IMR-90 (cell line): ENCODE measurements around the gene LYPD6B. TPM values are rescaled to one million over a fixed set of nuclear protein-coding genes. Genes with fewer than 3 reads are reported as not detected.

Experiments
- ATAC-seq: fragments of 200-7000 bp; cut with Tn5 transposase; 2 replicates; pipeline ENCODE4 v1.9.1; 2020; ENCODE audit warnings: low read depth, mild to moderate bottlenecking, moderate library complexity
- BruUV-seq: library from RNA; stranded (reverse); fragments of 400-500 nt; replicated peaks from 2 replicates; lab custom pipeline; 2021; lab: Mats Ljungman, UMichigan
- CTCF ChIA-PET: fragments of 300-600 bp; formaldehyde crosslinking; extraction: SDS; loops from one replicate; lab custom pipeline; 2021; ENCODE audit warnings: antibody characterized with exemption; lab: Yijun Ruan, JAX
- POLR2A ChIA-PET: fragments of 300-600 bp; sonication (Branson Sonifier 250); formaldehyde crosslinking; loops from one replicate; lab custom pipeline; 2022; ENCODE audit warnings: antibody characterized with exemption; ENCODE audit not compliant: unreplicated experiment; lab: Charles Lee
- DNase-seq: peaks from one replicate; pipeline ENCODE4 v3.0.0; 2013
- H2AFZ ChIP-seq: replicated peaks from 2 replicates; pipeline ENCODE3; 2013; ENCODE audit warnings: low read length, mild to moderate bottlenecking; ENCODE audit not compliant: poor library complexity
- H2AK5ac ChIP-seq: 2 replicates; pipeline ENCODE4 v1.6.1; 2013; ENCODE audit warnings: low read depth, low read length, inconsistent platforms
- H2AK9ac ChIP-seq: replicated peaks from 2 replicates; pipeline ENCODE3; 2013; ENCODE audit warnings: mild to moderate bottlenecking, low read depth, low read length, moderate library complexity; ENCODE audit not compliant: poor library complexity
- H2BK120ac ChIP-seq: 2 replicates; pipeline ENCODE4 v1.6.1; 2013; ENCODE audit warnings: low read depth, low read length, inconsistent platforms
- H2BK15ac ChIP-seq: 3 replicates; pipeline ENCODE4 v1.6.1; 2013; ENCODE audit warnings: low read depth, low read length, inconsistent platforms
- H2BK20ac ChIP-seq: 2 replicates; pipeline ENCODE4 v1.6.1; 2013; ENCODE audit warnings: low read depth, mild to moderate bottlenecking, inconsistent platforms, low read length, moderate library complexity
- H2BK5ac ChIP-seq: 2 replicates; pipeline ENCODE4 v1.6.1; 2013; ENCODE audit warnings: mild to moderate bottlenecking, low read depth, low read length, inconsistent platforms; ENCODE audit not compliant: poor library complexity, severe bottlenecking
- H3K14ac ChIP-seq: replicated peaks from 2 replicates; pipeline ENCODE4 v1.6.1; 2013; ENCODE audit warnings: low read depth, low read length, inconsistent platforms
- H3K18ac ChIP-seq: 2 replicates; pipeline ENCODE4 v1.6.1; 2013; ENCODE audit warnings: low read depth, low read length, control low read depth
- H3K23ac ChIP-seq: 2 replicates; pipeline ENCODE4 v1.6.1; 2013; ENCODE audit warnings: low read depth, low read length, inconsistent platforms
- H3K27ac ChIP-seq: 2 replicates; pipeline ENCODE4 v1.5.1; 2013; ENCODE audit warnings: mild to moderate bottlenecking, control low read depth, low read length; ENCODE audit not compliant: insufficient read depth
- H3K27me3 ChIP-seq: 2 replicates; pipeline ENCODE4 v1.6.1; 2013; ENCODE audit warnings: low read length; ENCODE audit not compliant: control insufficient read depth, insufficient read depth
- H3K36me3 ChIP-seq: 2 replicates; pipeline ENCODE4 v1.6.1; 2013; ENCODE audit warnings: low read length, mixed read lengths; ENCODE audit not compliant: control insufficient read depth, insufficient read depth
- H3K4ac ChIP-seq: 2 replicates; pipeline ENCODE4 v1.6.1; 2013; ENCODE audit warnings: low read depth, low read length, inconsistent platforms
- H3K4me1 ChIP-seq: 2 replicates; pipeline ENCODE4 v1.6.1; 2013; ENCODE audit warnings: low read length, mixed read lengths; ENCODE audit not compliant: control insufficient read depth, insufficient read depth
- H3K4me2 ChIP-seq: 2 replicates; pipeline ENCODE4 v1.6.1; 2013; ENCODE audit warnings: low read depth, mild to moderate bottlenecking, control low read depth, low read length, moderate library complexity
- H3K4me3 ChIP-seq: 2 replicates; pipeline ENCODE4 v1.5.1; 2013; ENCODE audit warnings: low read depth, mild to moderate bottlenecking, control low read depth, low read length, moderate library complexity; ENCODE audit not compliant: insufficient read depth
- H3K56ac ChIP-seq: 2 replicates; pipeline ENCODE4 v1.6.1; 2013; ENCODE audit warnings: low read length, inconsistent platforms; ENCODE audit not compliant: insufficient read depth; ENCODE audit errors: extremely low read depth
- H3K79me1 ChIP-seq, 2 experiments: 2 replicates each; pipeline ENCODE4 v1.6.1; 2013; ENCODE audit warnings: low read length in 2 of 2, inconsistent platforms in 1 of 2, low read depth in 1 of 2
- H3K9ac ChIP-seq: 2 replicates; pipeline ENCODE4 v1.6.1; 2013; ENCODE audit warnings: low read depth, low read length, control low read depth
- H3K9me1 ChIP-seq: 2 replicates; pipeline ENCODE4 v1.6.1; 2013; ENCODE audit warnings: low read length, inconsistent platforms; ENCODE audit not compliant: insufficient read depth
- H3K9me3 ChIP-seq: 2 replicates; pipeline ENCODE4 v1.6.1; 2013; ENCODE audit warnings: low read length; ENCODE audit not compliant: control insufficient read depth, insufficient read depth
- H4K20me1 ChIP-seq: 2 replicates; pipeline ENCODE4 v1.6.1; 2013; ENCODE audit warnings: low read length, inconsistent platforms; ENCODE audit not compliant: insufficient read depth
- H4K5ac ChIP-seq: 2 replicates; pipeline ENCODE4 v1.6.1; 2013; ENCODE audit warnings: mild to moderate bottlenecking, low read depth, low read length, control low read depth
- H4K8ac ChIP-seq, 2 experiments: 2 replicates each; pipeline ENCODE4 v1.6.1; 2013; ENCODE audit warnings: low read depth in 2 of 2, low read length in 2 of 2, control low read depth in 1 of 2, inconsistent platforms in 1 of 2
- H4K91ac ChIP-seq: 2 replicates; pipeline ENCODE4 v1.6.1; 2013; ENCODE audit warnings: low read depth, low read length, inconsistent platforms; ENCODE audit not compliant: insufficient read depth
- BHLHE40 ChIP-seq: fragments of 150-350 bp; IDR thresholded peaks from 2 replicates; pipeline ENCODE4 v1.6.1; 2016; ENCODE audit warnings: mild to moderate bottlenecking, low read depth, low read length
- CEBPB ChIP-seq: IDR thresholded peaks from 2 replicates; pipeline ENCODE4 v1.6.1; 2012; ENCODE audit warnings: low read depth, low read length, improper control_type of control experiment
- CHD1 ChIP-seq: IDR thresholded peaks from 2 replicates; pipeline ENCODE4 v1.6.1; 2012; ENCODE audit warnings: low read depth, low read length, improper control_type of control experiment
- CTCF ChIP-seq: conservative IDR thresholded peaks from 2 replicates; pipeline ENCODE4 v1.5.1; 2012; ENCODE audit warnings: mild to moderate bottlenecking, low read depth, low read length, improper control_type of control experiment
- FOS ChIP-seq: fragments of 150-350 bp; IDR thresholded peaks from 2 replicates; pipeline ENCODE4 v1.6.1; 2016; ENCODE audit warnings: low read depth, low read length
- MAZ ChIP-seq: IDR thresholded peaks from 2 replicates; pipeline ENCODE4 v1.6.1; 2012; ENCODE audit warnings: low read depth, mild to moderate bottlenecking, low read length, improper control_type of control experiment, moderate library complexity, borderline replicate concordance
- MXI1 ChIP-seq: IDR thresholded peaks from 2 replicates; pipeline ENCODE4 v1.6.1; 2012; ENCODE audit warnings: low read depth, mild to moderate bottlenecking, low read length, moderate library complexity, borderline replicate concordance
- NFE2L2 ChIP-seq: fragments of 150-350 bp; IDR thresholded peaks from 2 replicates; pipeline ENCODE4 v1.6.1; 2016; ENCODE audit warnings: low read depth, mild to moderate bottlenecking, low read length
- POLR2A ChIP-seq: IDR thresholded peaks from 2 replicates; pipeline ENCODE4 v1.6.1; 2012; ENCODE audit warnings: mild to moderate bottlenecking, low read depth, low read length
- RAD21 ChIP-seq: IDR thresholded peaks from 2 replicates; pipeline ENCODE4 v1.6.1; 2012; ENCODE audit warnings: low read length, improper control_type of control experiment
- RCOR1 ChIP-seq: IDR thresholded peaks from 2 replicates; pipeline ENCODE4 v1.6.1; 2012; ENCODE audit warnings: mild to moderate bottlenecking, low read length, improper control_type of control experiment; ENCODE audit not compliant: insufficient replicate concordance
- RFX5 ChIP-seq: IDR thresholded peaks from 2 replicates; pipeline ENCODE4 v1.8.0; 2012; ENCODE audit warnings: low read depth, mild to moderate bottlenecking, low read length, moderate library complexity
- SMC3 ChIP-seq: fragments of 150-350 bp; IDR thresholded peaks from 2 replicates; pipeline ENCODE4 v1.6.1; 2016; ENCODE audit warnings: low read depth, mild to moderate bottlenecking, antibody characterized with exemption, low read length, moderate library complexity
- USF2 ChIP-seq: fragments of 150-350 bp; IDR thresholded peaks from 2 replicates; pipeline ENCODE4 v1.6.1; 2017; ENCODE audit warnings: mild to moderate bottlenecking, antibody characterized with exemption, low read length, low read depth
- WGBS, 2 experiments: methylation state at CpG; one replicate each; pipeline versions ENCODE4 v1.1.5 to v1.1.7; 2013; ENCODE audit warnings: missing lambda C conversion rate in 2 of 2; ENCODE audit not compliant: insufficient read length in 1 of 2; ENCODE audit errors: extremely low coverage in 2 of 2; 5-methylcytosine and 5-hydroxymethylcytosine counted together
- dilution Hi-C: fragments of 300-500 bp; cut with HindIII; formaldehyde crosslinking; loops from one replicate; pipeline ENCODE4 v1.14.3; 2018; ENCODE audit warnings: low sequenced_read_pairs; ENCODE audit not compliant: unreplicated experiment
- in situ Hi-C: fragments of 300-500 bp; cut with MboI; formaldehyde crosslinking; loops from 3 replicates; pipeline ENCODE4 v1.14.3; 2019; ENCODE audit warnings: low sequenced_read_pairs, inconsistent platforms, mixed read lengths
- intact Hi-C: fragments of 100-400 bp; cut with micrococcal nuclease; formaldehyde crosslinking; loops from 2 replicates; pipeline ENCODE4 v1.10.0; 2022
- polyA plus RNA-seq, 3 experiments: library from polyadenylated mRNA; depleted of rRNA; stranded (reverse); fragments of >200 nt; gene quantifications; 2 replicates each; pipeline ENCODE4 v1.2.3, GENCODE V29; 2012; ENCODE audit warnings: low replicate concordance in 1 of 3
- total RNA-seq: library from RNA; depleted of rRNA; stranded (reverse); fragments of >200 nt; gene quantifications from 2 replicates; pipeline ENCODE4 v1.2.3, GENCODE V29; 2012
- TF ChIP-seq, protein P1 (sequence below): fragments of 150-350 bp; IDR thresholded peaks from 2 replicates; pipeline ENCODE4 v1.6.1; 2016; ENCODE audit warnings: low read depth, mild to moderate bottlenecking, low read length, moderate library complexity, borderline replicate concordance

LYPD6B gene
- total and polyA plus RNA-seq, 2 of the 4 experiments (the other 2 are of a cell fraction), result 0.05 TPM; not detected in 1

GRCh38 chr2:149021271-149021719 lies 17.2 kb upstream of the LYPD6B start:
- no peak overlapping the region for H3K4me2 ChIP-seq
- no peak overlapping the region for H4K5ac ChIP-seq
- no peak overlapping the region for H3K14ac ChIP-seq
- H4K91ac ChIP-seq, result no peak overlapping the region
- no peaks in the 10 kb centered on the region for H3K9me1 ChIP-seq
- no TSS peak for BruUV-seq
- no peak overlapping the region for H2BK120ac ChIP-seq
- ATAC-seq (no peak), DNase-seq (no peak)
- peaks cover 2% of the 10 kb centered on the region for H3K27me3 ChIP-seq
- no peak for TF ChIP-seq RFX5
- no peak for TF ChIP-seq MAZ
- TF ChIP-seq RCOR1, result no peak
- TF ChIP-seq MXI1, result no peak
- no peak for TF ChIP-seq BHLHE40
- TF ChIP-seq SMC3, result no peak
- no peak for TF ChIP-seq USF2
- TF ChIP-seq, protein P1, sequence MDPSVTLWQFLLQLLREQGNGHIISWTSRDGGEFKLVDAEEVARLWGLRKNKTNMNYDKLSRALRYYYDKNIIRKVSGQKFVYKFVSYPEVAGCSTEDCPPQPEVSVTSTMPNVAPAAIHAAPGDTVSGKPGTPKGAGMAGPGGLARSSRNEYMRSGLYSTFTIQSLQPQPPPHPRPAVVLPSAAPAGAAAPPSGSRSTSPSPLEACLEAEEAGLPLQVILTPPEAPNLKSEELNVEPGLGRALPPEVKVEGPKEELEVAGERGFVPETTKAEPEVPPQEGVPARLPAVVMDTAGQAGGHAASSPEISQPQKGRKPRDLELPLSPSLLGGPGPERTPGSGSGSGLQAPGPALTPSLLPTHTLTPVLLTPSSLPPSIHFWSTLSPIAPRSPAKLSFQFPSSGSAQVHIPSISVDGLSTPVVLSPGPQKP, result no peak
- no peak for TF ChIP-seq CEBPB
- no peak for TF ChIP-seq CHD1
- TF ChIP-seq NFE2L2, result no peak
- no peak for TF ChIP-seq RAD21
- no peak for TF ChIP-seq CTCF
- TF ChIP-seq POLR2A, result no peak
- TF ChIP-seq FOS, result no peak
- H3K36me3 ChIP-seq, result no peaks in the 10 kb centered on the region
- CTCF ChIA-PET, result no interaction called here
- no peak overlapping the region for H3K23ac ChIP-seq
- no peak overlapping the region for H2BK5ac ChIP-seq
- H3K4me3 ChIP-seq, result no peak overlapping the region
- no peaks in the 10 kb centered on the region for H3K9me3 ChIP-seq
- no peak overlapping the region for H2AK5ac ChIP-seq
- POLR2A ChIA-PET, result no interaction called here
- no peak overlapping the region for H3K56ac ChIP-seq
- no peak overlapping the region for H4K8ac ChIP-seq
- no CpG with 5 or more reads among the region's 5 CpGs for WGBS, 2 experiments
- H3K4ac ChIP-seq, result no peak overlapping the region
- no peak overlapping the region for H3K27ac ChIP-seq
- H2BK15ac ChIP-seq, result no peak overlapping the region
- dilution Hi-C loops, result no loop called here
- H2AFZ ChIP-seq, result no peak overlapping the region
- H2BK20ac ChIP-seq, result no peak overlapping the region
- intact Hi-C loops, result no loop called here
- no peaks in the 10 kb centered on the region for H3K79me1 ChIP-seq
- in situ Hi-C loops, result loop anchor here (10.0 kb wide), 1 partner anchor 294 kb away; no protein-coding TSS in a partner anchor
- no peak overlapping the region for H3K18ac ChIP-seq
- H2AK9ac ChIP-seq, result no peak overlapping the region
- no peak overlapping the region for H3K9ac ChIP-seq
- no peaks in the 10 kb centered on the region for H4K20me1 ChIP-seq
- H3K4me1 ChIP-seq, result no peaks in the 10 kb centered on the region
